Measurements from ENCODE around the gene ZBTB8A. TPM values are rescaled to one million over a fixed set of nuclear protein-coding genes. Genes with fewer than 3 reads are reported as not detected.
"Not testable (repeated sequence)": the region's sequence is repeated elsewhere in the genome, so short reads cannot be mapped to it uniquely, and the experiment has no call there.

Gene ZBTB8A
- total RNA-seq, 4 donors from 2014 or later: 2.5 to 5.2 (median 3.9) TPM

DNA sequence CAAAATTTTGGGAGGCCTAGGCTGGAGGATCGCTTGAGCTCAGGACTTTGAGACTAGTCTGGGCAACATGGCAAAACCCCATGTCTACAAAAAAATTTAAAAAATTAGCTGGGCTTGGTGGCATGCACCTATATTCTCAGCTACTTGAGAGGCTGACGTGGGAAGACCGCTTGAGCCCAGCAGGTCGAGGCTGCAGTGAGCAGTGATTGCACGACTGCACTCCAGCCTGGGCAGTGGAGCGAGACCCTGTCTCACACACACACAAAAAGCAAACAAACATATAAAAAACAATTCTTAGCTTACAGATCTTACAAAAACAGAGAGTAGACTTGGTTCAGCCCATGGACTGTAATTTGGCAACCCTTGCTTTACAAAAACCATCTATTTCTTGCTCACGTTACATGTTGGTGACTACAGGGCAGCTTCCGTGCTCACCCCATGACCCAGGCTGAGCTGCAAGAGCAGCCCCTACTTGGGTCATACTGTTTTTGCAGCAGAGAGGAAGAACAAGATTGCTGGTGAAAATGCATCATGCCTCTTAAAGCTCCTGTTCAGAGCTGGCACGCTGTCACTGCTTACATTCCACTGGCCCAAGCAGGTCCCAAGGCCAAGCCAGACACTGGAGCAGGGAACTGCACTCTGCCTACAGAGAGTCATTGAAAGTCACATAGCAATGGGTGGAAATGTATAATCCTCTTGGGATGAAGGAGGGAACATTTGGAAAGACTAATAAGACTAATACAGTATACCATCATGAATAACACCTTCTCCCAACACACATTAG is 13.4 kb upstream of the ZBTB8A start:
- TF ChIP-seq, protein P1, sequence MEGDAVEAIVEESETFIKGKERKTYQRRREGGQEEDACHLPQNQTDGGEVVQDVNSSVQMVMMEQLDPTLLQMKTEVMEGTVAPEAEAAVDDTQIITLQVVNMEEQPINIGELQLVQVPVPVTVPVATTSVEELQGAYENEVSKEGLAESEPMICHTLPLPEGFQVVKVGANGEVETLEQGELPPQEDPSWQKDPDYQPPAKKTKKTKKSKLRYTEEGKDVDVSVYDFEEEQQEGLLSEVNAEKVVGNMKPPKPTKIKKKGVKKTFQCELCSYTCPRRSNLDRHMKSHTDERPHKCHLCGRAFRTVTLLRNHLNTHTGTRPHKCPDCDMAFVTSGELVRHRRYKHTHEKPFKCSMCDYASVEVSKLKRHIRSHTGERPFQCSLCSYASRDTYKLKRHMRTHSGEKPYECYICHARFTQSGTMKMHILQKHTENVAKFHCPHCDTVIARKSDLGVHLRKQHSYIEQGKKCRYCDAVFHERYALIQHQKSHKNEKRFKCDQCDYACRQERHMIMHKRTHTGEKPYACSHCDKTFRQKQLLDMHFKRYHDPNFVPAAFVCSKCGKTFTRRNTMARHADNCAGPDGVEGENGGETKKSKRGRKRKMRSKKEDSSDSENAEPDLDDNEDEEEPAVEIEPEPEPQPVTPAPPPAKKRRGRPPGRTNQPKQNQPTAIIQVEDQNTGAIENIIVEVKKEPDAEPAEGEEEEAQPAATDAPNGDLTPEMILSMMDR (IDR thresholded peaks at IDR 0.05 in 4 of 5, conservative IDR thresholded peaks at IDR 0.05 in 1 of 5): no peak
- no peak for TF ChIP-seq POLR2A (IDR thresholded peaks at IDR 0.05)
- ATAC-seq: no peak
- Histone ChIP-seq H3K4me3 (no peak overlapping the region), H3K4me1 (peaks cover 0 to 2% of the 10 kb centered on the region in 2 donors), H3K27ac (no peak overlapping the region), H3K27me3 (no peaks in the 10 kb centered on the region), H3K9me3 (no peaks in the 10 kb centered on the region), H3K36me3 (no peaks in the 10 kb centered on the region)
- no peak for DNase-seq
- intact Hi-C loops (cut with DNase I; ENCODE audit: low total_unique reads): loop anchor here (10.0 kb wide), 1 partner anchor 89 kb away; no protein-coding TSS in a partner anchor
- in situ Hi-C loops (cut with MboI; ENCODE audit: low sequenced_read_pairs in 4 of 4): loop anchor here in 2 of 4 donors (10.0 kb wide), 2 partner anchors 99 to 249 kb away; no protein-coding TSS in a partner anchor

DNA sequence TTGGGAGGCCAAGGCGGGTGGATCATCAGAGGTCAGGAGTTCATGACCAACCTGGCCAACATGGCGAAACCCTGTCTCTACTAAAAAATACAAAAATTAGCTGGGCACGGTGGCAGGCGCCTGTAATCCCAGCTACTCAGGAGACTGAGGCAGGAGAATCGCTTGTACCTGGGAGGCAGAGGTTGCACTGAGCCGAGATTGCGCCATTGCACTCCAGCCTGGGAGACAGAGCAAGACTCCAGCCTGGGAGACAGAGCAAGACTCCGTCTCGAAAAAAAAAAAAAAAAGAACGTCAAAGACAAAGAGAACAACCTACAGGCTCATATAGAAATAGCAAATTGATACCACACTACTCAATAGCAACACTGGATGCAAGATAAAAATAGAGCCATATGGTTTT is 10.7 kb upstream of the ZBTB8A start:
- H3K4me3 ChIP-seq, ATAC-seq, DNase-seq, H3K27me3 ChIP-seq, H3K36me3 ChIP-seq, H3K4me1 ChIP-seq, H3K27ac ChIP-seq, H3K9me3 ChIP-seq: not testable (repeated sequence)
- in situ Hi-C loops (cut with MboI; ENCODE audit: low sequenced_read_pairs in 4 of 4) (loop anchor here in 2 of 4 donors (10.0 kb wide), 2 partner anchors 96 to 246 kb away; no protein-coding TSS in a partner anchor), intact Hi-C loops (cut with DNase I; ENCODE audit: low total_unique reads) (loop anchor here (10.0 kb wide), 1 partner anchor 86 kb away; no protein-coding TSS in a partner anchor)

DNA sequence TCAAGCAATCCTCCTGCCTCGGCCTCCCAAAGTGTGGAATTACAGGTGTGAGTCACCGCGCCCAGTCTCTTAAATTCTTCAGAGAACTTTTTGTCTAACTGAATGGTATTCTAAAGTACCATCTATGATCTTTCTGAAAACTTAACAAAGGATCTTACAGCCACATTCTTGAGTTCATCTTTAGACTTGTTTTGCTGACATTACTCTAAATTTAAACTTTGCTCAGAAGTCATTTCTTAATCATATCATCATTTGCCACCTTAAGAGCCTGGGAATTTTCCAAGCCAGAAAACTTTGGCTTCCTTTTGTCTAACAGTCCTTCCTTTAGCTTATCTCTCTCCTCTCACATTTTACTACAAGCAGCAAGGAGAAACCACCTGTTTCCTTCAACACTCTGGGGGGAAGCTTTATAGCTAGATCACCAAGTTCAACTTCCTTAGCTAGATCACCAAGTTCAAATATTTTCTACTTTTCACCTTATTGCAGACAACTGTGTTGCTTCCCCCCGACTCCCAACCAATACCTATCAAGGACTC is 5.4 kb upstream of the ZBTB8A start:
- intact Hi-C loops (cut with DNase I; ENCODE audit: low total_unique reads): no loop called here
- in situ Hi-C loops (cut with MboI; ENCODE audit: low sequenced_read_pairs in 4 of 4): no loop called here
- Histone ChIP-seq H3K4me1 (no peaks in the 10 kb centered on the region), H3K27ac (peak overlapping the region in 1 of 4 donors; percentile 18), H3K36me3 (no peaks in the 10 kb centered on the region), H3K9me3 (no peaks in the 10 kb centered on the region), H3K27me3 (no peaks in the 10 kb centered on the region), H3K4me3 (no peak overlapping the region)
- no peak for DNase-seq
- ATAC-seq: no peak
- TF ChIP-seq, protein P1 (IDR thresholded peaks at IDR 0.05 in 4 of 5, conservative IDR thresholded peaks at IDR 0.05 in 1 of 5): no peak
- TF ChIP-seq POLR2A (IDR thresholded peaks at IDR 0.05): no peak

DNA sequence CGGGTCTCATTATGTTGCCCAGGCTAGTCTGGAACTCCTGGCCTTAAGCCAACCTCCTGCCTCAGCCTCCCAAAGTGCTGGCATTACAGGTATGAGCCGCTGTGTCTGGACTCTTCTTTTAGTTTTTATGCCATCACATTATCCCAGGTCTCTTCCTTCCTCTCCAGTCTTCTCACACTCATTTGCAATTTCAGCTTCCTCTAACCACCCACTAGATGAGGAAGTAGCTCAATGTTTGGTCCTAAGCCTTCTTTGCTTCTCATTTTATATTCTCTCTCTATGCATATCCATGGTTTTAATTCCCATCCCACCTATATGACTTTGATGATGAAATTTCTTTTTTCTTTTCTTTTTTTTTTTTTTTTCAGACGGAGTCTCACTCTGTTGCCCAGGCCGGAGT is 3.1 kb upstream of the ZBTB8A start:
- no peaks in the 10 kb centered on the region for H3K27me3 ChIP-seq
- intact Hi-C loops (cut with DNase I; ENCODE audit: low total_unique reads) (loop anchor here (5.0 kb wide), 1 partner anchor 89 kb away; no protein-coding TSS in a partner anchor), in situ Hi-C loops (cut with MboI; ENCODE audit: low sequenced_read_pairs in 4 of 4) (no loop called here)
- H3K9me3 ChIP-seq: no peaks in the 10 kb centered on the region
- H3K4me1 ChIP-seq: no peaks in the 10 kb centered on the region
- H3K4me3 ChIP-seq: no peak overlapping the region
- DNase-seq: no peak
- TF ChIP-seq, protein P1 (IDR thresholded peaks at IDR 0.05 in 4 of 5, conservative IDR thresholded peaks at IDR 0.05 in 1 of 5): no peak
- no peak for TF ChIP-seq POLR2A (IDR thresholded peaks at IDR 0.05)
- H3K27ac ChIP-seq: no peak overlapping the region
- no peaks in the 10 kb centered on the region for H3K36me3 ChIP-seq
- no peak for ATAC-seq

DNA sequence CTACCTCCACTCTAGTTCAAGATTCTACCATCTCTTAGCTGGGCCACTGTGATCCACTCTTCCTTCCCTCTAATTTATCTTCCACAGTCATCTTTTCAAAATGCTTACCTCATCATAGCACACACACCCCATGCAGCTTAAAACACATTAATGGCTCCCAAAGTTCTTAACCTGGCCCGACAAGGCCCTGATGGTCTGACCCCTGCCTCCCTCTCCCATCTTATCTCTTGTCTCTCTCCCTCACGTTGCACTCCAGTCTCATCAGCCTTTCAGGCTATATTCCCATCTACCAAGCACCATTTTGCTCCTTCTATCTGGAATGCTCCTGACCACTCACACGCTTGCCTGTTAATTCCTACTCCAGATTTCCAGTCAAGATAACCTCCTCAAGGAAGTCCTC is 2.5 kb upstream of the ZBTB8A start:
- no peak overlapping the region for H3K27ac ChIP-seq
- no peak overlapping the region for H3K4me3 ChIP-seq
- intact Hi-C loops (cut with DNase I; ENCODE audit: low total_unique reads): loop anchor here (5.0 kb wide), 1 partner anchor 89 kb away; no protein-coding TSS in a partner anchor
- TF ChIP-seq, protein P1 (IDR thresholded peaks at IDR 0.05 in 4 of 5, conservative IDR thresholded peaks at IDR 0.05 in 1 of 5): no peak
- no peak for TF ChIP-seq POLR2A (IDR thresholded peaks at IDR 0.05)
- no peaks in the 10 kb centered on the region for H3K36me3 ChIP-seq
- no peaks in the 10 kb centered on the region for H3K4me1 ChIP-seq
- in situ Hi-C loops (cut with MboI; ENCODE audit: low sequenced_read_pairs in 4 of 4): no loop called here
- H3K9me3 ChIP-seq: no peaks in the 10 kb centered on the region
- DNase-seq (no peak), ATAC-seq (no peak)
- no peaks in the 10 kb centered on the region for H3K27me3 ChIP-seq
